Uterus (tissue), 2 donors: Measurements from ENCODE around the gene COPS7A.

ENCODE experiments used
- POLR2A ChIP-seq, 2 donors: fragments of 450-650 bp; IDR thresholded peaks; one replicate each; pipeline ENCODE4 v1.6.1; 2016; ENCODE audit warnings: antibody characterized with exemption in 2 of 2, mild to moderate bottlenecking in 1 of 2, moderate library complexity in 1 of 2
- TF ChIP-seq, protein P1 (sequence below), 4 experiments: fragments of 200-600 bp in 2 of 4; fragments of 450-650 bp in 2 of 4; sonication (generic) in 2 of 4; IDR thresholded peaks; one replicate each; pipeline ENCODE4 v1.5.1; 2016 to 2019; ENCODE audit warnings: antibody characterized with exemption in 4 of 4, mild to moderate bottlenecking in 2 of 4, moderate library complexity in 1 of 4

DNA sequence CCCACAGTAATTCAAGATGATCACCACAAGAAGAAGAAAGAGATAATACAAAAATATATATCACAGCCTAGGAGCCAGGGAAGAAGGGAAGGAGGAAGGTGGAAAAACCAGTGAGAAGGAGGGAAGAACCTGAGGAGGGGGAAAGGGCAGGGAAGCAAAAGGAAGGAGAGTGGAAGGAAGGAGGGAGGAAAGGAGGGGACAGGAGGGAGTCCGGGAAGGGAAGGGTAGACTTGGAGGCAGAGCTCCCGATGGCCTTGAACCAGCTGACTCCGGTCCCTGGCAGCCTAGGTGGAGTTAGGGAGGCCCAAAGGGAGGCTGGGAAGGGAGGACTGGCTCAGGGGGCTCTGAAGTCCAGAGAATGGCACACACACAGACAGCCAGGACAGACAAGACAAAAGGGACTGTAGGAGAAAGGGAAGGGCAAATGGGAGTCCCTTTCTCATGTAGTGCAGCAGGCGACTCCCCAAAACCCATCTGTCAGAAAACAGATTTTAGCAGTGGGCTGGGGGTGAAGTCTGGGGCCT, 30.0 kb upstream of the COPS7A start:
- TF ChIP-seq, protein P1, sequence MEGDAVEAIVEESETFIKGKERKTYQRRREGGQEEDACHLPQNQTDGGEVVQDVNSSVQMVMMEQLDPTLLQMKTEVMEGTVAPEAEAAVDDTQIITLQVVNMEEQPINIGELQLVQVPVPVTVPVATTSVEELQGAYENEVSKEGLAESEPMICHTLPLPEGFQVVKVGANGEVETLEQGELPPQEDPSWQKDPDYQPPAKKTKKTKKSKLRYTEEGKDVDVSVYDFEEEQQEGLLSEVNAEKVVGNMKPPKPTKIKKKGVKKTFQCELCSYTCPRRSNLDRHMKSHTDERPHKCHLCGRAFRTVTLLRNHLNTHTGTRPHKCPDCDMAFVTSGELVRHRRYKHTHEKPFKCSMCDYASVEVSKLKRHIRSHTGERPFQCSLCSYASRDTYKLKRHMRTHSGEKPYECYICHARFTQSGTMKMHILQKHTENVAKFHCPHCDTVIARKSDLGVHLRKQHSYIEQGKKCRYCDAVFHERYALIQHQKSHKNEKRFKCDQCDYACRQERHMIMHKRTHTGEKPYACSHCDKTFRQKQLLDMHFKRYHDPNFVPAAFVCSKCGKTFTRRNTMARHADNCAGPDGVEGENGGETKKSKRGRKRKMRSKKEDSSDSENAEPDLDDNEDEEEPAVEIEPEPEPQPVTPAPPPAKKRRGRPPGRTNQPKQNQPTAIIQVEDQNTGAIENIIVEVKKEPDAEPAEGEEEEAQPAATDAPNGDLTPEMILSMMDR (IDR thresholded peaks at IDR 0.05) = no peak
- no peak for TF ChIP-seq POLR2A (IDR thresholded peaks at IDR 0.05)
